SK-N-SH (cell line): ENCODE results near the gene RIN3. TPM values are rescaled to one million over a fixed set of nuclear protein-coding genes. Genes with fewer than 3 reads are reported as not detected.

Experiments used
- CTCF ChIA-PET: fragments of 300-600, 350-600 bp; formaldehyde crosslinking; extraction: SDS; loops from one replicate; lab custom pipeline; 2021; lab: Yijun Ruan, JAX
- POLR2A ChIA-PET: fragments of 350-600 bp; sonication (Branson Sonifier 250); formaldehyde crosslinking; extraction: SDS; loops from one replicate; lab custom pipeline; 2020; ENCODE audit warnings: antibody characterized with exemption, inconsistent platforms; lab: Yijun Ruan, JAX
- DNase-seq: peaks from one replicate; pipeline ENCODE4 v3.0.0; 2012
- H2AFZ ChIP-seq: fragments of 200-600 bp; sonication (generic); 2 replicates; pipeline ENCODE4 v1.8.1; 2016; ENCODE audit warnings: antibody characterized with exemption, mild to moderate bottlenecking, low read depth
- H3F3A ChIP-seq: fragments of 200-600 bp; sonication (generic); replicated peaks from 2 replicates; pipeline ENCODE3; 2016; ENCODE audit warnings: antibody characterized with exemption, mild to moderate bottlenecking; ENCODE audit not compliant: insufficient read depth
- H3K27ac ChIP-seq, 2 experiments: fragments of 200-500 bp in 1 of 2; fragments of 200-600 bp in 1 of 2; sonication (Bioruptor generic) in 1 of 2; sonication (generic), shearing (Covaris generic) in 1 of 2; 2 replicates each; pipeline versions ENCODE4 v1.5.1 to v1.6.1; 2014 to 2016; ENCODE audit warnings: low read depth in 2 of 2, inconsistent platforms in 1 of 2, low read length in 1 of 2, mild to moderate bottlenecking in 1 of 2, mixed read lengths in 1 of 2
- H3K27me3 ChIP-seq: fragments of 200-600 bp; sonication (generic), shearing (Covaris generic); 2 replicates; pipeline ENCODE4 v1.6.1; 2016; ENCODE audit warnings: mixed run types; ENCODE audit not compliant: insufficient read depth
- H3K36me3 ChIP-seq, 2 experiments: fragments of 200-500 bp in 1 of 2; fragments of 200-600 bp in 1 of 2; sonication (Bioruptor generic) in 1 of 2; sonication (generic) in 1 of 2; replicated peaks in 1 of 2; 2 replicates each; pipeline versions ENCODE3 to v1.5.1; 2014 to 2016; ENCODE audit warnings: low read length in 1 of 2, mild to moderate bottlenecking in 1 of 2; ENCODE audit not compliant: insufficient read depth in 2 of 2, control insufficient read depth in 1 of 2
- H3K4me1 ChIP-seq, 2 experiments: fragments of 200-500 bp in 1 of 2; fragments of 200-600 bp in 1 of 2; sonication (Bioruptor generic) in 1 of 2; sonication (generic), shearing (Covaris generic) in 1 of 2; 2 replicates each; pipeline versions ENCODE4 v1.5.1 to v1.6.1; 2014 to 2016; ENCODE audit warnings: low read depth in 1 of 2, low read length in 1 of 2, mixed run types in 1 of 2; ENCODE audit not compliant: insufficient read depth in 2 of 2, control insufficient read depth in 1 of 2
- H3K4me2 ChIP-seq: fragments of 200-600 bp; sonication (generic), shearing (Covaris generic); 2 replicates; pipeline ENCODE4 v1.6.1; 2017; ENCODE audit warnings: mixed run types
- H3K4me3 ChIP-seq, 2 experiments: fragments of 200-500 bp in 1 of 2; fragments of 200-600 bp in 1 of 2; sonication (Bioruptor generic) in 1 of 2; sonication (generic), shearing (Covaris generic) in 1 of 2; 2 replicates each; pipeline versions ENCODE4 v1.5.1 to v1.8.1; 2014 to 2016; ENCODE audit warnings: low read depth in 2 of 2, inconsistent platforms in 1 of 2, low read length in 1 of 2, mild to moderate bottlenecking in 1 of 2, mixed read lengths in 1 of 2, moderate library complexity in 1 of 2
- H3K79me2 ChIP-seq: fragments of 200-600 bp; sonication (generic); 2 replicates; pipeline ENCODE4 v1.8.1; 2017; ENCODE audit warnings: mild to moderate bottlenecking; ENCODE audit not compliant: insufficient read depth
- H3K9ac ChIP-seq: fragments of 200-600 bp; sonication (generic); 2 replicates; pipeline ENCODE4 v1.6.1; 2017; ENCODE audit warnings: mixed run types
- H3K9me2 ChIP-seq: fragments of 200-600 bp; sonication (generic); 2 replicates; pipeline ENCODE4 v1.6.1; 2017; ENCODE audit warnings: mixed run types
- H3K9me3 ChIP-seq: fragments of 200-600 bp; sonication (generic); 2 replicates; pipeline ENCODE4 v1.6.1; 2017; ENCODE audit warnings: mixed run types, mild to moderate bottlenecking, moderate library complexity
- H4K20me1 ChIP-seq: fragments of 200-600 bp; sonication (generic); 2 replicates; pipeline ENCODE4 v1.6.1; 2017; ENCODE audit warnings: mild to moderate bottlenecking, mixed run types; ENCODE audit not compliant: insufficient read depth
- FOXJ3 ChIP-seq: sonication (generic); formaldehyde crosslinking; IDR thresholded peaks from 2 replicates; pipeline ENCODE4 v1.5.1; 2020; ENCODE audit warnings: mild to moderate bottlenecking, missing genetic modification reagents
- FOXM1 ChIP-seq: IDR thresholded peaks from 2 replicates; pipeline ENCODE4 v1.4.0; 2012; ENCODE audit warnings: low read depth, mild to moderate bottlenecking
- GATA2 ChIP-seq: sonication (generic); formaldehyde crosslinking; IDR thresholded peaks from 2 replicates; pipeline ENCODE4 v1.5.0; 2020; ENCODE audit warnings: mild to moderate bottlenecking, missing genetic modification reagents
- NFIC ChIP-seq: IDR thresholded peaks from 2 replicates; pipeline ENCODE4 v1.4.0; 2012; ENCODE audit warnings: borderline replicate concordance
- NRF1 ChIP-seq: IDR thresholded peaks from 2 replicates; pipeline ENCODE4 v1.6.1; 2012; ENCODE audit warnings: low read depth, mild to moderate bottlenecking, low read length
- PBX3 ChIP-seq: IDR thresholded peaks from 2 replicates; pipeline ENCODE4; 2012
- POLR2AphosphoS5 ChIP-seq: IDR thresholded peaks from 2 replicates; pipeline ENCODE4 v1.6.1; 2012; ENCODE audit warnings: low read depth, low read length
- RXRA ChIP-seq: IDR thresholded peaks from 2 replicates; pipeline ENCODE4 v1.4.0; 2012; ENCODE audit warnings: low read depth, mild to moderate bottlenecking, borderline replicate concordance
- TAF1 ChIP-seq: IDR thresholded peaks from 2 replicates; pipeline ENCODE4 v1.6.1; 2012; ENCODE audit warnings: low read depth, mild to moderate bottlenecking, low read length, moderate library complexity, borderline replicate concordance
- ZBTB33 ChIP-seq: IDR thresholded peaks from 2 replicates; pipeline ENCODE4 v1.4.0; 2012; ENCODE audit warnings: low read depth, borderline replicate concordance
- WGBS: methylation state at CpG from one replicate; pipeline ENCODE4 v1.1.6; 2017; ENCODE audit warnings: low lambda C conversion rate; 5-methylcytosine and 5-hydroxymethylcytosine counted together
- polyA plus RNA-seq, 3 experiments: library from polyadenylated mRNA; depleted of rRNA; stranded (reverse); fragments of >200 nt; gene quantifications; 2 replicates each; pipeline ENCODE4 v1.2.3, GENCODE V29; 2012

Gene RIN3
- polyA plus RNA-seq, 1 of the 3 experiments (the other 2 are of a cell fraction), result 12.4 TPM

- ChIA-PET CTCF (no interaction called here), POLR2A (no interaction called here)
- Histone ChIP-seq H3F3A (no peaks in the 10 kb centered on the region), H3K27ac (no peak overlapping the region), H3K9ac (no peak overlapping the region), H4K20me1 (0 out of 2 replicates have a peak, but pooled peaks cover 9% of the 10 kb centered on the region), H2AFZ (no peak overlapping the region), H3K4me1 (0 out of 4 replicates have a peak, but pooled peaks cover 0 to 3% of the 10 kb centered on the region in 2 experiments), H3K79me2 (peaks cover 88% of the 10 kb centered on the region), H3K9me3 (no peaks in the 10 kb centered on the region), H3K9me2 (no peaks in the 10 kb centered on the region), H3K4me2 (no peak overlapping the region), H3K27me3 (no peaks in the 10 kb centered on the region), H3K36me3 (no peaks in the 10 kb centered on the region), H3K4me3 (no peak overlapping the region)
- DNase-seq, result no peak
- TF ChIP-seq NRF1 (no peak), PBX3 (no peak), RXRA (no peak), NFIC (no peak), ZBTB33 (no peak), GATA2 (CRISPR knock-in tag) (no peak), TAF1 (no peak), FOXM1 (no peak), POLR2AphosphoS5 (no peak), FOXJ3 (CRISPR knock-in tag) (no peak)
- WGBS, result 65% methylated on average over 15 of the region's 17 CpGs
These were observed 6.8 kb downstream of the RIN3 start for GRCh38 chr14:92520102-92521057.

GRCh38 chr14:92521058-92521415 lies 7.5 kb downstream of the RIN3 start:
- Histone ChIP-seq H3K36me3 (no peaks in the 10 kb centered on the region), H3K79me2 (peaks cover 88% of the 10 kb centered on the region), H3K9me2 (no peaks in the 10 kb centered on the region), H2AFZ (no peak overlapping the region), H3K9me3 (no peaks in the 10 kb centered on the region), H3K4me1 (no peaks in the 10 kb centered on the region), H4K20me1 (0 out of 2 replicates have a peak, but pooled peaks cover 9% of the 10 kb centered on the region), H3K4me2 (no peak overlapping the region), H3K4me3 (no peak overlapping the region), H3K27ac (no peak overlapping the region), H3K27me3 (no peaks in the 10 kb centered on the region), H3F3A (no peaks in the 10 kb centered on the region), H3K9ac (no peak overlapping the region)
- POLR2A ChIA-PET, result no interaction called here
- no peak for TF ChIP-seq POLR2AphosphoS5
- CTCF ChIA-PET, result no interaction called here
- DNase-seq, result no peak
- 60% methylated on average over 2 of the region's 2 CpGs for WGBS
